Naive thymus-derived CD4-positive, alpha-beta T cell (primary cell): ENCODE measurements around the gene CHMP4B. TPM values are rescaled to one million over a fixed set of nuclear protein-coding genes. Genes with fewer than 3 reads are reported as not detected.

Experiments used
- ATAC-seq: fragments of 150-1000 bp; cut with Tn5 transposase; 2 replicates; pipeline ENCODE4 v1.10.0; 2021; ENCODE audit warnings: mild to moderate bottlenecking, moderate library complexity
- CTCF ChIA-PET: fragments of 350-600 bp; sonication (Branson Sonifier 250); formaldehyde crosslinking; loops from one replicate; lab custom pipeline; 2021; ENCODE audit warnings: antibody characterized with exemption; lab: Charles Lee
- POLR2A ChIA-PET: fragments of 350-600 bp; sonication (Branson Sonifier 250); formaldehyde crosslinking; loops from one replicate; lab custom pipeline; 2021; ENCODE audit warnings: antibody characterized with exemption, inconsistent platforms; lab: Charles Lee
- DNase-seq, 9 donors: peaks; one replicate each; pipeline versions ENCODE4 v3.0.0 to v3.0.0-alpha.2; 2020 to 2022; ENCODE audit warnings: mixed read lengths in 1 of 9
- H3K27ac ChIP-seq: one replicate; pipeline ENCODE4 v1.7.0; 2013; ENCODE audit warnings: mild to moderate bottlenecking, low read depth, low read length, moderate library complexity
- H3K27me3 ChIP-seq, 2 donors: one replicate each; pipeline ENCODE4 v1.7.0; 2013; ENCODE audit warnings: low read length in 2 of 2, mild to moderate bottlenecking in 2 of 2, moderate library complexity in 2 of 2; ENCODE audit not compliant: control insufficient read depth in 2 of 2, insufficient read depth in 2 of 2
- H3K36me3 ChIP-seq, 3 experiments: 1 replicate in 2 of 3; 2 replicates in 1 of 3; pipeline ENCODE4 v1.7.0; 2013; ENCODE audit warnings: low read length in 3 of 3, mild to moderate bottlenecking in 3 of 3, moderate library complexity in 1 of 3; ENCODE audit not compliant: insufficient read depth in 3 of 3, control insufficient read depth in 2 of 3
- H3K4me1 ChIP-seq, 2 donors: one replicate each; pipeline ENCODE4 v1.7.0; 2013; ENCODE audit warnings: low read length in 2 of 2, mild to moderate bottlenecking in 2 of 2, moderate library complexity in 1 of 2; ENCODE audit not compliant: control insufficient read depth in 2 of 2, insufficient read depth in 2 of 2
- H3K4me3 ChIP-seq: 2 replicates; pipeline ENCODE4 v1.7.0; 2013; ENCODE audit warnings: mild to moderate bottlenecking, low read length
- H3K9me3 ChIP-seq, 3 experiments: 1 replicate in 2 of 3; 2 replicates in 1 of 3; pipeline ENCODE4 v1.7.0; 2013; ENCODE audit warnings: low read length in 3 of 3; ENCODE audit not compliant: control insufficient read depth in 2 of 3
- H3K27ac Mint-ChIP-seq, 9 donors: one replicate each; pipeline ENCODE4 v1.8.0; 2020 to 2022; ENCODE audit warnings: mixed read lengths in 9 of 9, mild to moderate bottlenecking in 8 of 9, moderate library complexity in 5 of 9, inconsistent platforms in 2 of 9
- H3K27me3 Mint-ChIP-seq, 5 donors: one replicate each; pipeline ENCODE4 v1.8.0; 2021 to 2022; ENCODE audit warnings: mixed read lengths in 5 of 5, mild to moderate bottlenecking in 1 of 5
- H3K36me3 Mint-ChIP-seq, 5 donors: one replicate each; pipeline ENCODE4 v1.8.0; 2020 to 2022; ENCODE audit warnings: mixed read lengths in 5 of 5, mild to moderate bottlenecking in 3 of 5, inconsistent platforms in 1 of 5
- H3K4me1 Mint-ChIP-seq, 7 donors: one replicate each; pipeline ENCODE4 v1.8.0; 2020 to 2022; ENCODE audit warnings: mixed read lengths in 7 of 7, mild to moderate bottlenecking in 3 of 7, inconsistent platforms in 1 of 7
- H3K4me3 Mint-ChIP-seq, 10 donors: one replicate each; pipeline ENCODE4 v1.8.0; 2020 to 2022; ENCODE audit warnings: mild to moderate bottlenecking in 10 of 10, mixed read lengths in 10 of 10, moderate library complexity in 6 of 10, inconsistent platforms in 2 of 10
- H3K9me3 Mint-ChIP-seq, 11 donors: one replicate each; pipeline ENCODE4 v1.8.0; 2020 to 2022; ENCODE audit warnings: mixed read lengths in 11 of 11, mild to moderate bottlenecking in 4 of 11, inconsistent platforms in 1 of 11, moderate library complexity in 1 of 11
- intact Hi-C, 2 donors: fragments of 100-400 bp; cut with micrococcal nuclease; formaldehyde crosslinking; loops; one replicate each; pipeline ENCODE4 v1.15.1; 2023
- polyA plus RNA-seq, 2 donors: library from polyadenylated mRNA; unstranded; fragments of 300-500 nt; fragmentation: Illumina TruSeq; gene quantifications; one replicate each; pipeline ENCODE4 v1.2.3, GENCODE V29; 2021
- total RNA-seq, 6 experiments: library from RNA in 5 of 6; stranded (reverse) in 5 of 6; gene quantifications; 1 replicate in 5 of 6; 2 replicates in 1 of 6; pipeline ENCODE4 v1.2.3 and lab custom pipeline; 2021 to 2026

Gene CHMP4B
- total and polyA plus RNA-seq, 7 experiments from 2014 or later, result 4.9 to 80.8 (median 54.1) TPM

- ChIA-PET CTCF (no interaction called here), POLR2A (interaction anchor here (0.9 to 1.1 kb wide), 2 partner anchors 164 to 295 kb away, joined by 3 read pairs; no protein-coding TSS in a partner anchor)
- intact Hi-C loops, result loop anchor here in 1 of 2 donors (10.0 kb wide), 2 partner anchors 153 to 1637 kb away; partner anchors contain the start of genes ACTL10, C20orf144 and CEP250
- peaks cover 15 to 26% of the 10 kb centered on the region in 2 donors for H3K4me1 ChIP-seq
- Mint-ChIP-seq H3K9me3 (no peaks in the 10 kb centered on the region), H3K27me3 (no peaks in the 10 kb centered on the region), H3K4me3 (peak overlapping the region in 1 of 10 donors; percentile 4), H3K36me3 (peaks cover 4 to 16% (median 13%) of the 10 kb centered on the region in 5 donors), H3K4me1 (peaks cover 57 to 87% (median 75%) of the 10 kb centered on the region in 7 donors), H3K27ac (peak overlapping the region in 1 of 9 donors; percentile 28)
- no peaks in the 10 kb centered on the region for H3K9me3 ChIP-seq
- DNase-seq (no peak), ATAC-seq (no peak)
- no peak overlapping the region for H3K27ac ChIP-seq
- H3K27me3 ChIP-seq, result no peaks in the 10 kb centered on the region
- no peak overlapping the region for H3K4me3 ChIP-seq
- peaks cover 0 to 6% (median 4%) of the 10 kb centered on the region in 3 experiments for H3K36me3 ChIP-seq
Measured at GRCh38 chr20:33817411-33817810, 6.3 kb downstream of the CHMP4B start.

GRCh38 chr20:33819456-33819855, 8.3 kb downstream of the CHMP4B start:
- no peaks in the 10 kb centered on the region for H3K27me3 ChIP-seq
- peaks cover 0 to 6% (median 4%) of the 10 kb centered on the region in 3 experiments for H3K36me3 ChIP-seq
- no peak overlapping the region for H3K27ac ChIP-seq
- CTCF ChIA-PET, result interaction anchor here (0.9 to 2.0 kb wide), 2 partner anchors 8 to 250 kb away, joined by 4 to 6 read pairs; partner anchors contain the start of gene CHMP4B
- intact Hi-C loops, result loop anchor here in 1 of 2 donors (10.0 kb wide), 2 partner anchors 155 to 1635 kb away; partner anchors contain the start of genes ACTL10, C20orf144 and CEP250
- H3K27me3 Mint-ChIP-seq, result no peaks in the 10 kb centered on the region
- peaks cover 10 to 11% of the 10 kb centered on the region in 2 donors for H3K4me1 ChIP-seq
- H3K4me1 Mint-ChIP-seq, result peaks cover 43 to 77% (median 62%) of the 10 kb centered on the region in 7 donors
- peak overlapping the region in 3 of 9 donors; percentile 1 to 46 (median 19) for H3K27ac Mint-ChIP-seq
- H3K9me3 Mint-ChIP-seq, result no peaks in the 10 kb centered on the region
- ATAC-seq, result no peak
- peaks cover 4 to 14% (median 5%) of the 10 kb centered on the region in 5 donors for H3K36me3 Mint-ChIP-seq
- no peak for DNase-seq
- H3K4me3 ChIP-seq, result no peak overlapping the region
- H3K4me3 Mint-ChIP-seq, result no peak overlapping the region
- POLR2A ChIA-PET, result no interaction called here
- H3K9me3 ChIP-seq, result no peaks in the 10 kb centered on the region

- POLR2A ChIA-PET, result interaction anchor here (1.4 kb wide), 1 partner anchor 9 kb away, joined by 3 read pairs; the partner anchor contains the start of gene CHMP4B
- no peak for ATAC-seq
- Mint-ChIP-seq H3K4me3 (peak overlapping the region in 1 of 10 donors; percentile 2), H3K27me3 (no peaks in the 10 kb centered on the region), H3K9me3 (no peaks in the 10 kb centered on the region), H3K27ac (peak overlapping the region in 1 of 9 donors; percentile 54), H3K4me1 (peaks cover 45 to 77% (median 63%) of the 10 kb centered on the region in 7 donors), H3K36me3 (peaks cover under 1 to 12% (median 3%) of the 10 kb centered on the region in 5 donors)
- Histone ChIP-seq H3K27ac (no peak overlapping the region), H3K4me3 (no peak overlapping the region), H3K27me3 (no peaks in the 10 kb centered on the region), H3K9me3 (no peaks in the 10 kb centered on the region), H3K4me1 (peaks cover 10 to 13% of the 10 kb centered on the region in 2 donors), H3K36me3 (peaks cover 0 to 5% (median 4%) of the 10 kb centered on the region in 3 experiments)
- CTCF ChIA-PET, result interaction anchor here (1.0 to 2.0 kb wide), 2 partner anchors 9 to 16 kb away, joined by 3 to 6 read pairs; partner anchors contain the start of gene CHMP4B
- intact Hi-C loops, result no loop called here
- no peak for DNase-seq
Measured at GRCh38 chr20:33820362-33820761, 9.2 kb downstream of the CHMP4B start.

- no peak overlapping the region for H3K27ac ChIP-seq
- H3K4me1 Mint-ChIP-seq, result peaks cover 47 to 77% (median 63%) of the 10 kb centered on the region in 7 donors
- no peak overlapping the region for H3K27ac Mint-ChIP-seq
- H3K36me3 Mint-ChIP-seq, result peaks cover 0 to 7% (median 3%) of the 10 kb centered on the region in 5 donors
- no peaks in the 10 kb centered on the region for H3K9me3 ChIP-seq
- ChIA-PET CTCF (interaction anchor here (0.7 to 2.0 kb wide), 2 partner anchors 10 to 1039 kb away, joined by 3 to 6 read pairs; partner anchors contain the start of gene CHMP4B), POLR2A (interaction anchor here (1.4 kb wide), 1 partner anchor 10 kb away, joined by 3 read pairs; the partner anchor contains the start of gene CHMP4B)
- no peak for DNase-seq
- H3K27me3 ChIP-seq, result no peaks in the 10 kb centered on the region
- H3K4me3 ChIP-seq, result no peak overlapping the region
- H3K4me3 Mint-ChIP-seq, result no peak overlapping the region
- no peaks in the 10 kb centered on the region for H3K27me3 Mint-ChIP-seq
- ATAC-seq, result no peak
- H3K9me3 Mint-ChIP-seq, result no peaks in the 10 kb centered on the region
- H3K36me3 ChIP-seq, result no peaks in the 10 kb centered on the region
- peaks cover 10 to 20% of the 10 kb centered on the region in 2 donors for H3K4me1 ChIP-seq
- intact Hi-C loops, result no loop called here
Measured at GRCh38 chr20:33821270-33821836, 10.2 kb downstream of the CHMP4B start.

GRCh38 chr20:33822423-33822822, 11.3 kb downstream of the CHMP4B start:
- Histone ChIP-seq H3K36me3 (no peaks in the 10 kb centered on the region), H3K9me3 (no peaks in the 10 kb centered on the region), H3K27me3 (no peaks in the 10 kb centered on the region), H3K4me3 (no peak overlapping the region), H3K4me1 (peaks cover 10 to 30% of the 10 kb centered on the region in 2 donors), H3K27ac (no peak overlapping the region)
- POLR2A ChIA-PET, result no interaction called here
- Mint-ChIP-seq H3K4me1 (peaks cover 48 to 77% (median 63%) of the 10 kb centered on the region in 7 donors), H3K9me3 (no peaks in the 10 kb centered on the region), H3K4me3 (no peak overlapping the region), H3K27ac (no peak overlapping the region), H3K27me3 (no peaks in the 10 kb centered on the region), H3K36me3 (peaks cover 0 to 7% (median 3%) of the 10 kb centered on the region in 5 donors)
- CTCF ChIA-PET, result interaction anchor here (0.7 to 1.2 kb wide), 2 partner anchors 12 to 1038 kb away, joined by 3 read pairs; no protein-coding TSS in a partner anchor
- no peak for ATAC-seq
- intact Hi-C loops, result no loop called here
- no peak for DNase-seq

GRCh38 chr20:33822991-33823390, 11.8 kb downstream of the CHMP4B start:
- H3K4me3 ChIP-seq, result no peak overlapping the region
- no peaks in the 10 kb centered on the region for H3K9me3 ChIP-seq
- DNase-seq, result no peak
- Mint-ChIP-seq H3K9me3 (no peaks in the 10 kb centered on the region), H3K4me1 (peaks cover 46 to 77% (median 63%) of the 10 kb centered on the region in 7 donors), H3K27ac (no peak overlapping the region), H3K27me3 (no peaks in the 10 kb centered on the region), H3K36me3 (peaks cover 0 to 7% (median 1%) of the 10 kb centered on the region in 5 donors), H3K4me3 (no peak overlapping the region)
- H3K4me1 ChIP-seq, result peaks cover 10 to 36% of the 10 kb centered on the region in 2 donors
- ChIA-PET POLR2A (no interaction called here), CTCF (interaction anchor here (0.8 to 1.2 kb wide), 2 partner anchors 13 to 92 kb away, joined by 3 to 4 read pairs; no protein-coding TSS in a partner anchor)
- intact Hi-C loops, result no loop called here
- H3K36me3 ChIP-seq, result no peaks in the 10 kb centered on the region
- no peaks in the 10 kb centered on the region for H3K27me3 ChIP-seq
- no peak for ATAC-seq
- no peak overlapping the region for H3K27ac ChIP-seq
